CD14-positive monocyte (primary cell): ENCODE measurements around the gene PAPPA. TPM values are rescaled to one million over a fixed set of nuclear protein-coding genes. Genes with fewer than 3 reads are reported as not detected.

Experiments
- DNase-seq, 3 donors: peaks; one replicate each; pipeline ENCODE4 v3.0.0-alpha.2; 2011 to 2022
- H2AFZ ChIP-seq: 2 replicates; pipeline ENCODE4 v1.6.0; 2012; ENCODE audit warnings: mild to moderate bottlenecking, low read depth, low read length, inconsistent platforms; ENCODE audit not compliant: insufficient read depth, poor library complexity, severe bottlenecking
- H3K27ac ChIP-seq, 2 donors: 1 replicate in 1 of 2; 2 replicates in 1 of 2; pipeline ENCODE4 v1.5.1; 2012 to 2013; ENCODE audit warnings: low read length in 2 of 2, control low read depth in 1 of 2, inconsistent platforms in 1 of 2, low read depth in 1 of 2, mild to moderate bottlenecking in 1 of 2
- H3K27me3 ChIP-seq, 2 donors: one replicate each; pipeline versions ENCODE4 v1.6.0 to v1.6.1; 2011 to 2013; ENCODE audit warnings: low read length in 2 of 2; ENCODE audit not compliant: control insufficient read depth in 2 of 2, insufficient read depth in 2 of 2
- H3K36me3 ChIP-seq, 2 donors: replicated peaks in 1 of 2; 1 replicate in 1 of 2; 2 replicates in 1 of 2; pipeline versions ENCODE4 v1.5.1 to v1.6.1; 2012 to 2013; ENCODE audit warnings: low read length in 2 of 2, control low read depth in 1 of 2, inconsistent platforms in 1 of 2, mild to moderate bottlenecking in 1 of 2; ENCODE audit not compliant: insufficient read depth in 2 of 2, control insufficient read depth in 1 of 2
- H3K4me1 ChIP-seq, 2 donors: 1 replicate in 1 of 2; 2 replicates in 1 of 2; pipeline versions ENCODE4 v1.5.1 to v1.6.1; 2012 to 2013; ENCODE audit warnings: low read length in 2 of 2, control low read depth in 1 of 2, inconsistent platforms in 1 of 2, mild to moderate bottlenecking in 1 of 2, moderate library complexity in 1 of 2; ENCODE audit not compliant: insufficient read depth in 2 of 2, control insufficient read depth in 1 of 2
- H3K4me2 ChIP-seq: replicated peaks from 2 replicates; pipeline ENCODE3; 2012; ENCODE audit warnings: low read length, moderate library complexity, mild to moderate bottlenecking; ENCODE audit not compliant: poor library complexity, severe bottlenecking; ENCODE audit errors: extremely low read depth
- H3K4me3 ChIP-seq, 3 experiments: fragments of 200-600 bp in 1 of 3; sonication (generic) in 1 of 3; replicated peaks in 1 of 3; 1 replicate in 2 of 3; 2 replicates in 1 of 3; pipeline ENCODE4 v1.5.1; 2011 to 2013; ENCODE audit warnings: low read length in 3 of 3, mild to moderate bottlenecking in 3 of 3, control low read depth in 2 of 3, low read depth in 2 of 3, inconsistent platforms in 1 of 3, moderate library complexity in 1 of 3
- H3K79me2 ChIP-seq: 2 replicates; pipeline ENCODE4 v1.6.0; 2012; ENCODE audit warnings: mild to moderate bottlenecking, control low read depth, inconsistent platforms, low read length, moderate library complexity; ENCODE audit not compliant: insufficient read depth
- H3K9ac ChIP-seq: 2 replicates; pipeline ENCODE4 v1.6.0; 2017; ENCODE audit warnings: low read length, mild to moderate bottlenecking; ENCODE audit not compliant: insufficient read depth, poor library complexity, severe bottlenecking
- H3K9me3 ChIP-seq, 2 donors: replicated peaks in 1 of 2; 1 replicate in 1 of 2; 2 replicates in 1 of 2; pipeline versions ENCODE4 v1.5.1 to v1.6.1; 2012 to 2013; ENCODE audit warnings: low read length in 2 of 2, control low read depth in 1 of 2; ENCODE audit not compliant: control insufficient read depth in 1 of 2, insufficient read depth in 1 of 2
- H4K20me1 ChIP-seq: 2 replicates; pipeline ENCODE4 v1.6.0; 2012; ENCODE audit warnings: mild to moderate bottlenecking, low read length, control low read depth, moderate library complexity; ENCODE audit not compliant: insufficient read depth
- H3K27ac Mint-ChIP-seq, 7 donors: one replicate each; pipeline ENCODE4 v1.8.0; 2020; ENCODE audit warnings: mild to moderate bottlenecking in 7 of 7, mixed read lengths in 7 of 7, moderate library complexity in 6 of 7, inconsistent platforms in 2 of 7
- H3K27me3 Mint-ChIP-seq, 3 donors: one replicate each; pipeline ENCODE4 v1.8.0; 2021 to 2022; ENCODE audit warnings: low read depth in 3 of 3, mild to moderate bottlenecking in 3 of 3, mixed read lengths in 3 of 3, moderate library complexity in 3 of 3, inconsistent platforms in 1 of 3
- H3K36me3 Mint-ChIP-seq, 2 donors: one replicate each; pipeline ENCODE4 v1.8.0; 2020; ENCODE audit warnings: mixed read lengths in 2 of 2, inconsistent platforms in 1 of 2, mild to moderate bottlenecking in 1 of 2
- H3K4me1 Mint-ChIP-seq: one replicate; pipeline ENCODE4 v1.8.0; 2020; ENCODE audit warnings: mild to moderate bottlenecking, mixed read lengths
- H3K4me3 Mint-ChIP-seq, 2 donors: one replicate each; pipeline ENCODE4 v1.8.0; 2020; ENCODE audit warnings: mild to moderate bottlenecking in 2 of 2, mixed read lengths in 2 of 2, moderate library complexity in 1 of 2
- H3K9me3 Mint-ChIP-seq, 7 donors: one replicate each; pipeline ENCODE4 v1.8.0; 2020 to 2022; ENCODE audit warnings: mixed read lengths in 7 of 7, mild to moderate bottlenecking in 6 of 7, moderate library complexity in 6 of 7, inconsistent platforms in 2 of 7
- CTCF ChIP-seq: fragments of 200-600 bp; IDR thresholded peaks from one replicate; pipeline ENCODE4 v1.8.0; 2022; ENCODE audit warnings: antibody characterized with exemption, mild to moderate bottlenecking
- WGBS: methylation state at CpG from one replicate; pipeline ENCODE4 v1.1.5; 2013; ENCODE audit warnings: missing lambda C conversion rate; ENCODE audit not compliant: insufficient coverage; 5-methylcytosine and 5-hydroxymethylcytosine counted together
- intact Hi-C, 2 donors: fragments of 100-400 bp; cut with micrococcal nuclease; formaldehyde crosslinking; loops; one replicate each; pipeline versions ENCODE4 v1.15.0 to v1.15.1; 2023
- polyA plus RNA-seq, 3 donors: library from polyadenylated mRNA; depleted of rRNA in 1 of 3; unstranded in 2 of 3; stranded (reverse) in 1 of 3; fragments of 300-500 nt in 2 of 3; fragments of >200 nt in 1 of 3; fragmentation: Illumina TruSeq in 2 of 3; gene quantifications; 1 replicate in 2 of 3; 2 replicates in 1 of 3; pipeline ENCODE4 v1.2.3, GENCODE V29; 2012 to 2021

The PAPPA gene
- polyA plus RNA-seq, 3 donors = not detected

GRCh38 chr9:116425244-116425643 is 271.7 kb downstream of the PAPPA start:
- DNase-seq = no peak
- no peaks in the 10 kb centered on the region for H3K27me3 ChIP-seq
- H3K4me1 ChIP-seq = no peaks in the 10 kb centered on the region
- Mint-ChIP-seq H3K9me3 (peaks cover 0 to 10% (median 5%) of the 10 kb centered on the region in 7 donors), H3K36me3 (no peaks in the 10 kb centered on the region), H3K4me1 (no peaks in the 10 kb centered on the region), H3K4me3 (no peak overlapping the region), H3K27ac (no peak overlapping the region), H3K27me3 (peaks cover 0 to 3% (median 3%) of the 10 kb centered on the region in 3 donors)
- intact Hi-C loops = no loop called here
- H2AFZ ChIP-seq = no peak overlapping the region
- H3K36me3 ChIP-seq = no peaks in the 10 kb centered on the region
- no peaks in the 10 kb centered on the region for H4K20me1 ChIP-seq
- no peak overlapping the region for H3K27ac ChIP-seq
- no peak overlapping the region for H3K4me2 ChIP-seq
- no CpG with 5 or more reads among the region's 2 CpGs for WGBS
- peaks cover 0 to 3% of the 10 kb centered on the region in 2 donors for H3K9me3 ChIP-seq
- TF ChIP-seq CTCF = no peak
- H3K79me2 ChIP-seq = no peaks in the 10 kb centered on the region
- H3K9ac ChIP-seq = no peak overlapping the region
- no peak overlapping the region for H3K4me3 ChIP-seq

- H3K4me1 Mint-ChIP-seq = no peaks in the 10 kb centered on the region
- H3K9me3 ChIP-seq = peaks cover 0 to 4% of the 10 kb centered on the region in 2 donors
- no peaks in the 10 kb centered on the region for H3K27me3 Mint-ChIP-seq
- TF ChIP-seq CTCF = no peak
- no peaks in the 10 kb centered on the region for H3K27me3 ChIP-seq
- peaks cover 0 to 5% (median 2%) of the 10 kb centered on the region in 7 donors for H3K9me3 Mint-ChIP-seq
- no peaks in the 10 kb centered on the region for H3K36me3 ChIP-seq
- H3K27ac Mint-ChIP-seq = no peak overlapping the region
- H3K36me3 Mint-ChIP-seq = no peaks in the 10 kb centered on the region
- no peaks in the 10 kb centered on the region for H3K79me2 ChIP-seq
- H3K4me3 ChIP-seq = no peak overlapping the region
- DNase-seq = no peak
- intact Hi-C loops = no loop called here
- H4K20me1 ChIP-seq = no peaks in the 10 kb centered on the region
- H3K4me1 ChIP-seq = no peaks in the 10 kb centered on the region
- no peak overlapping the region for H3K4me2 ChIP-seq
- no peak overlapping the region for H3K27ac ChIP-seq
- WGBS = 100% methylated on average over 2 of the region's 3 CpGs
- no peak overlapping the region for H2AFZ ChIP-seq
- no peak overlapping the region for H3K9ac ChIP-seq
- H3K4me3 Mint-ChIP-seq = no peak overlapping the region
Measured at GRCh38 chr9:116430849-116431248, 277.3 kb downstream of the PAPPA start.
